ENCODE data around the gene SLC25A45.

DNA sequence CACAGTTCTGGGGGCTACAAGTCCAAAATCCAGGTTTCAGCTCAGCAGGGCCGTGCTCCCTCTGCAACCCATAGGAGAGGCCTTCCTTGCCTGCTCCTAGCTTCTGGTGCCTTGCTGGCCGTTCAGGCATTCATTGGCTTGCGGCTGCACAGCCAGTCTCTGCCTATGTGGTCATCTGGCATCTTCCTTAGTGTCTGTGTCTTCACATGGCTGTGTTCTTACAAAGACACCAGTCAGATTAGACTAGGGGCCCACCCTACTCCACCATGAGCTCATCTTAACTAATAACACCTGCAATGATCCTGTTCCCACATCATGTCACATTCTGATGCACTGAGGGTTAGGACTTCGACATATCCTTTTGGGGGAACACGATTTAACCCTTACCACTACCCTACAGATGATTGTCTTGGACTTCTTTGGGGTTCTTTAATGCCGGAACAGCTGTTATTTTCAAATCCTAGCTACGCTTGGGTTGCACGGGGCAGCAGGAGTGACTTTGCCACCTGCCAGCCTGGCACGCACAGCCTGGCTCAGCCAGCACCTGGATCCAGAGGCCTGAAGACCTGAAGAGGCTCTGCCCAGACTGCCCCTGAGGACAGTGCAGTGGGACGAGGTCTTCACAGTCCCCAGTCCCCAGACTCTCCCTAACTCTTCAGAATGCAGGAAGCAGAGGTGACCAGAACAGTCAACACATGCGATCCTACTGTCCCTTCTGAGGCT, 32.5 kb upstream of the SLC25A45 start:
- TF ChIP-seq MYC (IDR thresholded peaks at IDR 0.05; ENCODE audit: low read depth, low read length) = no peak
- TF ChIP-seq, protein P1, sequence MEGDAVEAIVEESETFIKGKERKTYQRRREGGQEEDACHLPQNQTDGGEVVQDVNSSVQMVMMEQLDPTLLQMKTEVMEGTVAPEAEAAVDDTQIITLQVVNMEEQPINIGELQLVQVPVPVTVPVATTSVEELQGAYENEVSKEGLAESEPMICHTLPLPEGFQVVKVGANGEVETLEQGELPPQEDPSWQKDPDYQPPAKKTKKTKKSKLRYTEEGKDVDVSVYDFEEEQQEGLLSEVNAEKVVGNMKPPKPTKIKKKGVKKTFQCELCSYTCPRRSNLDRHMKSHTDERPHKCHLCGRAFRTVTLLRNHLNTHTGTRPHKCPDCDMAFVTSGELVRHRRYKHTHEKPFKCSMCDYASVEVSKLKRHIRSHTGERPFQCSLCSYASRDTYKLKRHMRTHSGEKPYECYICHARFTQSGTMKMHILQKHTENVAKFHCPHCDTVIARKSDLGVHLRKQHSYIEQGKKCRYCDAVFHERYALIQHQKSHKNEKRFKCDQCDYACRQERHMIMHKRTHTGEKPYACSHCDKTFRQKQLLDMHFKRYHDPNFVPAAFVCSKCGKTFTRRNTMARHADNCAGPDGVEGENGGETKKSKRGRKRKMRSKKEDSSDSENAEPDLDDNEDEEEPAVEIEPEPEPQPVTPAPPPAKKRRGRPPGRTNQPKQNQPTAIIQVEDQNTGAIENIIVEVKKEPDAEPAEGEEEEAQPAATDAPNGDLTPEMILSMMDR (IDR thresholded peaks at IDR 0.05; ENCODE audit: low read depth, low read length) = no peak
- TF ChIP-seq POLR2A (IDR thresholded peaks at IDR 0.05; ENCODE audit: extremely low read depth, insufficient read length) = no peak

Measured in NB4 (cell line).